ENCODE measurements around the gene CACNA1F.

The CACNA1F gene

GRCh38 chrX:49197543-49198087 lies 35.5 kb downstream of the CACNA1F start:
- no peak for DNase-seq (ENCODE audit: low spot score)

GRCh38 chrX:49193542-49193964 lies 39.6 kb downstream of the CACNA1F start:
- no peak for DNase-seq (ENCODE audit: low spot score)

- no peak for DNase-seq (ENCODE audit: low spot score)
Measured at GRCh38 chrX:49192722-49193328, 40.3 kb downstream of the CACNA1F start.

- DNase-seq (ENCODE audit: low spot score) = no peak
Measured at GRCh38 chrX:49191574-49192011, 41.5 kb downstream of the CACNA1F start.

- DNase-seq (ENCODE audit: low spot score) = peak; percentile 100
Measured at GRCh38 chrX:49190821-49191573, 42.1 kb downstream of the CACNA1F start.

GRCh38 chrX:49189606-49190005 lies 43.5 kb downstream of the CACNA1F start:
- no peak for DNase-seq (ENCODE audit: low spot score)

GRCh38 chrX:49188468-49189076 lies 44.6 kb downstream of the CACNA1F start:
- DNase-seq (ENCODE audit: low spot score) = no peak

GRCh38 chrX:49187526-49187925 lies 45.6 kb downstream of the CACNA1F start:
- DNase-seq (ENCODE audit: low spot score) = no peak

GRCh38 chrX:49187028-49187394 lies 46.1 kb downstream of the CACNA1F start:
- no peak for DNase-seq (ENCODE audit: low spot score)

GRCh38 chrX:49186125-49187027 lies 46.8 kb downstream of the CACNA1F start, which contains the start of gene PRICKLE3:
Gene PRICKLE3, minus strand, starts transcription at chrX:49186373. Its CDS starts 76 bp downstream, at chrX:49186297.
- DNase-seq (ENCODE audit: low spot score) = peak; percentile 77

GRCh38 chrX:49184294-49185281 lies 48.6 kb downstream of the CACNA1F start:
- peak; percentile 92 for DNase-seq (ENCODE audit: low spot score)

GRCh38 chrX:49183701-49184281 lies 49.3 kb downstream of the CACNA1F start:
- no peak for DNase-seq (ENCODE audit: low spot score)

- no peak for DNase-seq (ENCODE audit: low spot score)
Measured at GRCh38 chrX:49179358-49179757, 53.8 kb downstream of the CACNA1F start.

- no peak for DNase-seq (ENCODE audit: low spot score)
Measured at GRCh38 chrX:49178537-49178936, 54.6 kb downstream of the CACNA1F start.

GRCh38 chrX:49177873-49178480 lies 55.2 kb downstream of the CACNA1F start:
- DNase-seq (ENCODE audit: low spot score) = no peak

- peak; percentile 46 for DNase-seq (ENCODE audit: low spot score)
Measured at GRCh38 chrX:49177338-49177833, 55.8 kb downstream of the CACNA1F start.

- DNase-seq (ENCODE audit: low spot score) = peak; percentile 63
Measured at GRCh38 chrX:49176421-49177326, 56.5 kb downstream of the CACNA1F start.

Measured in SW480 (cell line).